Brain microvascular endothelial cell (primary cell): ENCODE results near the gene IGFBP4.
A peak's percentile ranks its signal among the peaks of the same experiment; 100 is the strongest.

Experiments used
- DNase-seq: peaks from one replicate; pipeline ENCODE4 v3.0.0-alpha.2; 2020
- H3K27ac ChIP-seq: fragments of 250-450 bp; sonication (Bioruptor Pico); 2 replicates; pipeline ENCODE4 v1.5.1; 2020; ENCODE audit warnings: mild to moderate bottlenecking, moderate library complexity
- H3K27me3 ChIP-seq: fragments of 250-450 bp; sonication (Bioruptor Pico); replicated peaks from 2 replicates; pipeline ENCODE4 v1.5.1; 2020; ENCODE audit warnings: mild to moderate bottlenecking
- H3K36me3 ChIP-seq: fragments of 250-450 bp; sonication (Bioruptor Pico); replicated peaks from 2 replicates; pipeline ENCODE4 v1.5.1; 2020; ENCODE audit warnings: mild to moderate bottlenecking
- H3K4me3 ChIP-seq: 2 replicates; pipeline ENCODE4 v1.5.1; 2011; ENCODE audit warnings: low read depth, mild to moderate bottlenecking, control low read depth, low read length, moderate library complexity
- in situ Hi-C: cut with HindIII; loops from 2 replicates; pipeline ENCODE4 v1.10.0; 2017; ENCODE audit warnings: low sequenced_read_pairs, low pct_ligation_motif_present
- TF ChIP-seq, protein P1 (sequence below): IDR thresholded peaks from 2 replicates; pipeline ENCODE4 v1.5.1; 2011; ENCODE audit warnings: low read depth, mild to moderate bottlenecking, moderate library complexity, low read length, control low read depth, inconsistent platforms; ENCODE audit errors: missing control alignments

The IGFBP4 gene

DNA sequence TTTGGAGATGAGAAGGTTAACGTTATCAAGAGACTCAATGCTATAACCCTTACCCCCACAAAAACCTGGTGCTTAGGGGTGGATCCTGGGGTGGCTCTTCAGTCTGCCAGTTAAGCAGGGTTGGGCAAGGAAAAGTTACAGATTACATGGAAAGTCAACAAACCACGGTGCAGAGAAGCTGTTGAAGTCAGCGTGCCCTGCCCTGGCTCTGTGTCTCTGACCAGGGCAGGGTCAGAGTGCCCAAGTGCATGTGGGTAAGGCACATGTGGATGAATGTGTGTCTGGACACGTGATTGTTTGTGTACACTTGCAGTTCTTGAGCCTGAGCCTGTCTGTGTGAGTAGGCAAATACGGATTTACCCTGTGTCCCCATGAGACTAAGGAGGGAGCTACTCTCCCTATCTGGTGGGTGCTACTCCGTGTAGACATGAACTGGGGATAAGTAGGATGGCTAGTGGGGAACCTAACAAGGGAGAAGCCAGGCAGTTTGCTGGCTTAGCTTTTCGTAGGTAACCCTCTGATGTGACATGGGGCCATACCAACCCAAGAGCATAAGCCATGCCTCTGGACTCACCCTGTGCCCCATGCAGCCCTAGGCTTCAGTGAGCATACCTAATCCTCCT, 5.5 kb downstream of the IGFBP4 start:
- Histone ChIP-seq H3K27me3 (no peaks in the 10 kb centered on the region), H3K27ac (no peak overlapping the region), H3K36me3 (peaks cover 75% of the 10 kb centered on the region), H3K4me3 (no peak overlapping the region)
- in situ Hi-C loops, result no loop called here
- DNase-seq, result no peak
- TF ChIP-seq, protein P1, sequence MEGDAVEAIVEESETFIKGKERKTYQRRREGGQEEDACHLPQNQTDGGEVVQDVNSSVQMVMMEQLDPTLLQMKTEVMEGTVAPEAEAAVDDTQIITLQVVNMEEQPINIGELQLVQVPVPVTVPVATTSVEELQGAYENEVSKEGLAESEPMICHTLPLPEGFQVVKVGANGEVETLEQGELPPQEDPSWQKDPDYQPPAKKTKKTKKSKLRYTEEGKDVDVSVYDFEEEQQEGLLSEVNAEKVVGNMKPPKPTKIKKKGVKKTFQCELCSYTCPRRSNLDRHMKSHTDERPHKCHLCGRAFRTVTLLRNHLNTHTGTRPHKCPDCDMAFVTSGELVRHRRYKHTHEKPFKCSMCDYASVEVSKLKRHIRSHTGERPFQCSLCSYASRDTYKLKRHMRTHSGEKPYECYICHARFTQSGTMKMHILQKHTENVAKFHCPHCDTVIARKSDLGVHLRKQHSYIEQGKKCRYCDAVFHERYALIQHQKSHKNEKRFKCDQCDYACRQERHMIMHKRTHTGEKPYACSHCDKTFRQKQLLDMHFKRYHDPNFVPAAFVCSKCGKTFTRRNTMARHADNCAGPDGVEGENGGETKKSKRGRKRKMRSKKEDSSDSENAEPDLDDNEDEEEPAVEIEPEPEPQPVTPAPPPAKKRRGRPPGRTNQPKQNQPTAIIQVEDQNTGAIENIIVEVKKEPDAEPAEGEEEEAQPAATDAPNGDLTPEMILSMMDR, result no peak

DNA sequence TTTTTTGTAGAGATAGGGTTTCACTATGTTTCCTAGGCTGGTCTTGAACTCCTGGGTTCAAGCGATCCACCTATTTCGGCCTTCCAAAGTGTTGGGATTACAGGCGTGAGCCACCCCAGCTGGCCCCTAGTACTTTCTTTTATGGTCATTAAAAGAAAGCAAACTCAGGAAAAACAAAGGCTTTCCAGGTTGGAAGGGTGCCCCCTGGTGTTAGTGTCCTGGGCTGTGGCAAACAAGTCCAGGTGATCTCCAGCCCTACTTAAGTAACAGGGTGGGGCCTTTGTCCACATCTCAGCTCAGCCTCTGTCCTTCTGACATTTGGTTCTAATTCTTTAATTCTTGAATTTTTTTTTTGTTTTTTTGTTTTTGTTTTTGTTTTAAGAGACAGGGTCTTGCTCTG, 6.9 kb downstream of the IGFBP4 start:
- H3K27ac ChIP-seq, result no peak overlapping the region
- H3K4me3 ChIP-seq, result no peak overlapping the region
- no peak for DNase-seq
- TF ChIP-seq, protein P1, result peak; percentile 76
- peaks cover 82% of the 10 kb centered on the region for H3K36me3 ChIP-seq
- no peaks in the 10 kb centered on the region for H3K27me3 ChIP-seq
- in situ Hi-C loops, result no loop called here

DNA sequence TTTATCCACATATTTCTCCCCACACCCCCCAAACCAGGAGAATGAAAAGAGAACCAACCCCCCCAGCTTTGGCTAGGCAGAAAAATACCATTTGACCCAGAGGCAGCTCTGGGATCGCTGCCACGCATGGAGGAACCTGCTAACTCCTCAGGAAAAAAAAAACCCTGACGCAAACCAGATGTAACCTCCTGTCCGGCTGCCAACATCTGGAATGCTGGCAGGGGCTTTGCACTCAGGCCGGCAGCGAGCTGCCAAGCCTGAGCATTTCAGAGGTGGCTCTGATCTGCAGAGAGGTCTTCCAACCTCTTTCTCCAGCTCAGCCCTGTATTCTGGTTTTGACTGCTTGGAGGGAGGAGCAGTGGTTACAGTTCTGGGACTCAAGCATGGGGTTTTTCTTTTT, 8.2 kb downstream of the IGFBP4 start:
- H3K27me3 ChIP-seq, result no peaks in the 10 kb centered on the region
- DNase-seq, result no peak
- in situ Hi-C loops, result no loop called here
- peaks cover 87% of the 10 kb centered on the region for H3K36me3 ChIP-seq
- peak overlapping the region; percentile 60 for H3K27ac ChIP-seq
- TF ChIP-seq, protein P1, result no peak
- H3K4me3 ChIP-seq, result no peak overlapping the region

DNA sequence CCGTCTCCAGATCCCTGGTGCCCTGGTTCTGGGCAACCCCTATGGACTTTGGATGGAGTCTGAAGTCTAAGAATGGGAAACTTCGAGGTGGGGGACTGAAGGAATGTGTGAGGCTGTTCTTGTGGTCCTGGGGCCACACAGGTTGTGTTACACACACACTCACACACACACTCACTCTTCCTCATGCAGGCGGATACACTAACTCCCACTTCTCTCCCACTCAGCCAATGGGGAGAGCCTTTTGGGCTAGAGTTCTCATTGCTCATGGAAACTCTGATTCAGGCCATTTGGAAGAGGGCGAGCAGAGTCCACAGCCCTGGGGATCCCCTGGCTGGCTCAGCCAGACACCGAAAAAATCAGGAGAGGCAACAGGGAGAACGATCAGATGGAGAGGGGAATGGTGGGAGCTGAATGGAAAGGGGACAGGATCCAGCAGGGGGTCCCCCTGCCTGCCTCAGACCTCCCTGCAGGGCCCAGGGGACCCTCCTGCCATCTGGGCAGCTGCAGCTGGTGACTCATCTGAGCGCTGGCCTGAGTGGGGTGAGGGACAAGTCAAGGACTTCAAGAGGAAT, 9.1 kb downstream of the IGFBP4 start:
- Histone ChIP-seq H3K27ac (peak overlapping the region; percentile 60), H3K27me3 (no peaks in the 10 kb centered on the region), H3K4me3 (no peak overlapping the region), H3K36me3 (peaks cover 87% of the 10 kb centered on the region)
- in situ Hi-C loops, result no loop called here
- TF ChIP-seq, protein P1, result peak; percentile 5
- peak; percentile 79 for DNase-seq

DNA sequence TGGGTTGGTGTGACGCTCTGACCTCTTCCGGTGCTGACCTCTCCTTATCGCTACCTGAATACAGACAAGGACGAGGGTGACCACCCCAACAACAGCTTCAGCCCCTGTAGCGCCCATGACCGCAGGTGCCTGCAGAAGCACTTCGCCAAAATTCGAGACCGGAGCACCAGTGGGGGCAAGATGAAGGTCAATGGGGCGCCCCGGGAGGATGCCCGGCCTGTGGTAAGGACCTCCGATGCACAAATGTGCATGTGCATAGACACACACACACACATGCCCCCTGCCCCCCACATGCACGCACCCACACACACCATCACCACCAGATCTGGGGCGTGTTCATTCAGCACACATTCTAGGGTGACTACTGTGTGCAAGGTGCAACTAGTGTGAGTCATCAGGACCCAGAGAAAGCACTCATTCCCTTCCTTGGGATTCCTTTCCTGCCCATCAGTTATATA, 9.7 kb downstream of the IGFBP4 start:
- H3K27me3 ChIP-seq, result no peaks in the 10 kb centered on the region
- no peak for DNase-seq
- H3K36me3 ChIP-seq, result peaks cover 88% of the 10 kb centered on the region
- in situ Hi-C loops, result no loop called here
- H3K27ac ChIP-seq, result peak overlapping the region; percentile 60
- H3K4me3 ChIP-seq, result no peak overlapping the region
- TF ChIP-seq, protein P1, result no peak
